Psoas muscle (tissue), 8 donors: ENCODE results near the gene COL23A1. TPM values are rescaled to one million over a fixed set of nuclear protein-coding genes. Genes with fewer than 3 reads are reported as not detected.

ENCODE experiments used
- ATAC-seq, 4 donors: fragments of 200-7000 bp; cut with Tn5 transposase; one replicate each; pipeline ENCODE4 v1.9.1; 2020; ENCODE audit warnings: moderate library complexity in 3 of 4, mild to moderate bottlenecking in 2 of 4
- DNase-seq, 2 donors: peaks; one replicate each; pipeline ENCODE4 v3.0.0-alpha.2; 2020
- H3K27ac ChIP-seq: fragments of 200-600 bp; one replicate; pipeline ENCODE4 v1.8.0; 2022
- H3K27me3 ChIP-seq, 3 donors: fragments of 200-600 bp in 1 of 3; one replicate each; pipeline versions ENCODE4 v1.6.1 to v1.8.0; 2013 to 2022; ENCODE audit warnings: low read length in 2 of 3, mild to moderate bottlenecking in 2 of 3, moderate library complexity in 1 of 3; ENCODE audit not compliant: insufficient read depth in 3 of 3
- H3K36me3 ChIP-seq, 2 donors: fragments of 200-600 bp in 1 of 2; one replicate each; pipeline versions ENCODE4 v1.6.1 to v1.8.0; 2013 to 2022; ENCODE audit warnings: low read depth in 1 of 2, mild to moderate bottlenecking in 1 of 2, moderate library complexity in 1 of 2; ENCODE audit not compliant: insufficient read depth in 1 of 2
- H3K4me1 ChIP-seq: fragments of 200-600 bp; one replicate; pipeline ENCODE4 v1.8.0; 2022
- H3K4me3 ChIP-seq: fragments of 200-600 bp; one replicate; pipeline ENCODE4 v1.8.0; 2022; ENCODE audit warnings: mild to moderate bottlenecking
- H3K9me3 ChIP-seq: fragments of 200-600 bp; one replicate; pipeline ENCODE4 v1.8.0; 2022
- WGBS, 3 donors: extraction: QIAGEN DNeasy Blood & Tissue Kit; methylation state at CpG; one replicate each; pipeline versions ENCODE4 v1.1.6 to v1.1.7; 2013; 5-methylcytosine and 5-hydroxymethylcytosine counted together
- intact Hi-C, 2 donors: fragments of 100-400 bp; cut with DNase I; formaldehyde crosslinking; loops; one replicate each; pipeline versions ENCODE4 v1.11.0 to v1.14.2; 2022
- polyA plus RNA-seq, 3 donors: library from polyadenylated mRNA; stranded (reverse); fragments of 200-250 nt; gene quantifications; one replicate each; pipeline ENCODE4 v1.2.3, GENCODE V29; 2013
- total RNA-seq, 4 donors: library from RNA; stranded (reverse); fragmentation: NEBNext Ultra II Directional in 2 of 4; extraction: Animal tissue kit (Norgen Biotek cat#: 25700) in 2 of 4; gene quantifications; one replicate each; pipeline versions ENCODE4 v1.2.1 to v1.2.4, GENCODE V29; 2021 to 2023
- TF ChIP-seq, protein P1 (sequence below): fragments of 200-600 bp; IDR thresholded peaks from one replicate; pipeline ENCODE4 v1.8.0; 2022; ENCODE audit warnings: antibody characterized with exemption
- donor health status: healthy with polysubstance abuse.
- donor health status: DM: no; HTN: no; CAD: no; lungs with moderate emphysema.
- donor health status: Bipolar disorder and iron deficiency.
- donor health status: healthy.
- donor health status: DM: yes; HTN: yes; CAD: no.
- donor health status: DM: no; HTN: no; CAD: no.
- donor health status: DM: no; HTN: no; CAD: no.
- donor health status: DM: yes; HTN: yes; CAD: no.

Gene COL23A1
- total and polyA plus RNA-seq, 7 donors, result 0.66 to 3.0 (median 1.2) TPM

GRCh38 chr5:178515776-178516503 lies 74.3 kb downstream of the COL23A1 start:
- H3K27ac ChIP-seq, result no peak overlapping the region
- H3K4me3 ChIP-seq, result no peak overlapping the region
- TF ChIP-seq, protein P1, sequence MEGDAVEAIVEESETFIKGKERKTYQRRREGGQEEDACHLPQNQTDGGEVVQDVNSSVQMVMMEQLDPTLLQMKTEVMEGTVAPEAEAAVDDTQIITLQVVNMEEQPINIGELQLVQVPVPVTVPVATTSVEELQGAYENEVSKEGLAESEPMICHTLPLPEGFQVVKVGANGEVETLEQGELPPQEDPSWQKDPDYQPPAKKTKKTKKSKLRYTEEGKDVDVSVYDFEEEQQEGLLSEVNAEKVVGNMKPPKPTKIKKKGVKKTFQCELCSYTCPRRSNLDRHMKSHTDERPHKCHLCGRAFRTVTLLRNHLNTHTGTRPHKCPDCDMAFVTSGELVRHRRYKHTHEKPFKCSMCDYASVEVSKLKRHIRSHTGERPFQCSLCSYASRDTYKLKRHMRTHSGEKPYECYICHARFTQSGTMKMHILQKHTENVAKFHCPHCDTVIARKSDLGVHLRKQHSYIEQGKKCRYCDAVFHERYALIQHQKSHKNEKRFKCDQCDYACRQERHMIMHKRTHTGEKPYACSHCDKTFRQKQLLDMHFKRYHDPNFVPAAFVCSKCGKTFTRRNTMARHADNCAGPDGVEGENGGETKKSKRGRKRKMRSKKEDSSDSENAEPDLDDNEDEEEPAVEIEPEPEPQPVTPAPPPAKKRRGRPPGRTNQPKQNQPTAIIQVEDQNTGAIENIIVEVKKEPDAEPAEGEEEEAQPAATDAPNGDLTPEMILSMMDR, result no peak
- ATAC-seq, result no peak
- no peaks in the 10 kb centered on the region for H3K36me3 ChIP-seq
- DNase-seq, result no peak
- 73 to 79% (median 74%) methylated on average over 23 of the region's 23 CpGs for WGBS, 3 donors
- H3K4me1 ChIP-seq, result no peaks in the 10 kb centered on the region
- peaks cover 14% of the 10 kb centered on the region for H3K9me3 ChIP-seq
- intact Hi-C loops, result no loop called here
- H3K27me3 ChIP-seq, result peaks cover 0 to 8% (median 0%) of the 10 kb centered on the region in 3 donors

DNA sequence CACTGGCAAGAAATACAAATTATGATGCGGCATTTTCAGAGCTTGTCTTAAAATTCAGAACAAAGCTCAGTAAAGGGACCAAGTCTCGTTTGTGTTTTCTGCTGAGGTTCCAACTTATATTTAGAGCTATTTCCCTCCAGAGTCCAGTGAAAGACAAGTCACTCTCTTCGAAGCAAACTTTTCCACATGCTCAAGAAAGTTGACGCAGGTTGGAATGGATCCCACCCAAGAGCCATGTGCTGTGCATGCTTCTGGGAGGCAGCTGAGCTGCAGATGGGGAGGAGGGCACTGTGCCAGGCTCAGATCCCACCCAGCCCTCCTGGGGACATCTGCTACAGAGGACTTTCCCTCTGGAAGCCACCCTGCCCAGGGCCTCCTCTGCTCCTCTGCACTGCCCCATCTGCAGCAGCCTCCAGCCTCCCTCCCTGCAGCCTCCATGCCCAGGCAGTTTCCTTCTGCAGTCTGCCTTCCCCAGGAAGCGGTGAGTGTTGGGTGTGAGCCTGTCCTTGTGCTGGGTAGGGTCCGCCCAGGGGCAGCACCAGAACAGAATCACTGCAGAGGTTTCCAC lies 75.3 kb downstream of the COL23A1 start:
- H3K27ac ChIP-seq, result no peak overlapping the region
- H3K4me3 ChIP-seq, result no peak overlapping the region
- TF ChIP-seq, protein P1, result no peak
- WGBS, 3 donors, result 63 to 67% (median 66%) methylated on average over 6 of the region's 6 CpGs
- peaks cover 14% of the 10 kb centered on the region for H3K9me3 ChIP-seq
- ATAC-seq (no peak), DNase-seq (no peak)
- intact Hi-C loops, result no loop called here
- H3K36me3 ChIP-seq, result no peaks in the 10 kb centered on the region
- H3K4me1 ChIP-seq, result no peaks in the 10 kb centered on the region
- H3K27me3 ChIP-seq, result peaks cover 0 to 8% (median 0%) of the 10 kb centered on the region in 3 donors

GRCh38 chr5:178511172-178511571 lies 79.0 kb downstream of the COL23A1 start:
- H3K36me3 ChIP-seq, result no peaks in the 10 kb centered on the region
- ATAC-seq (no peak), DNase-seq (no peak)
- H3K27me3 ChIP-seq, result peaks cover 0 to 5% (median 0%) of the 10 kb centered on the region in 3 donors
- no peaks in the 10 kb centered on the region for H3K4me1 ChIP-seq
- peaks cover 14% of the 10 kb centered on the region for H3K9me3 ChIP-seq
- intact Hi-C loops, result no loop called here
- TF ChIP-seq, protein P1, result no peak
- no peak overlapping the region for H3K4me3 ChIP-seq
- no peak overlapping the region for H3K27ac ChIP-seq
- 62 to 68% (median 63%) methylated on average over 3 of the region's 3 CpGs for WGBS, 3 donors

DNA sequence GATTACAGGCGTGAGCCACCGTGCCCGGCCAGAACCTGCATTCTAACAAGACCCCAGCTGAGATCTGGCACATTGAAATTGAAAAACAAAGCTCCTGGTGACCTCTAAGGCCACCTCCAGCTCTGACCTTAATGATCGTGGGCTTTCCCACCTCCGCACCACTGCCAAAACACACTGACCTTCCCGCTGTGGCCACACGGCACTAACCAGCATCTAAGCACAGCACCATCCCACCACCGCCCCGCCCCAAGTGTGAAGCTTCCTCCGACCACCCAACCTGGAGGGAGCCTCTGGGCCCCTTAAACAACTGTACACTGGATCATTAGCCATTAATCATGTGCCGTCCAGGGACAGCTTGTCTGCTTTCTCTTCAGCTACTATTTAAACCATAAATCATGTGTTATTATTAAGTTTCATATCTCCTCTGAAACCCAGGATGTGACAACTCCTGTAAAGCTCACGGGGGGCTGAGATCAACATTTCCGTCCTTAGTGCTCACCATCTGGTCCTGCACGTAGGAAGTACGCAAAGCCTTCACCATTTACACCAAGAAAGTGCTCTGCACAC lies 80.6 kb downstream of the COL23A1 start:
- WGBS, 3 donors, result 72 to 74% (median 72%) methylated on average over 15 of the region's 15 CpGs
- Histone ChIP-seq H3K4me3 (no peak overlapping the region), H3K27me3 (peaks cover 0 to 3% (median 0%) of the 10 kb centered on the region in 3 donors), H3K27ac (no peak overlapping the region), H3K9me3 (peaks cover 14% of the 10 kb centered on the region), H3K36me3 (no peaks in the 10 kb centered on the region), H3K4me1 (no peaks in the 10 kb centered on the region)
- ATAC-seq, result no peak
- DNase-seq, result no peak
- TF ChIP-seq, protein P1, result no peak
- intact Hi-C loops, result no loop called here
